ENCODE data around the gene LCN6.

The LCN6 gene

GRCh38 chr9:136784249-136784996 lies 36.1 kb upstream of the LCN6 start:
- no peak overlapping the region for H3K4me3 ChIP-seq (replicated peaks; ENCODE audit: low read depth, low read length)
- H3K36me3 ChIP-seq (ENCODE audit: control insufficient read depth, insufficient read depth, low read length), result no peaks in the 10 kb centered on the region
- TF ChIP-seq CTCF (IDR thresholded peaks at IDR 0.05; ENCODE audit: insufficient read depth, low read length, poor library complexity, severe bottlenecking), result peak; percentile 29
- no peak for DNase-seq (ENCODE audit: extremely low read depth, insufficient read length)
- H3K27me3 ChIP-seq (replicated peaks; ENCODE audit: control insufficient read depth, insufficient read depth, low read length), result 0 out of 2 replicates have a peak, but pooled peaks cover 1% of the 10 kb centered on the region

- H3K27me3 ChIP-seq (replicated peaks; ENCODE audit: control insufficient read depth, insufficient read depth, low read length), result peaks cover 3% of the 10 kb centered on the region; the same call in 1 of the 2 replicates
- H3K4me3 ChIP-seq (replicated peaks; ENCODE audit: low read depth, low read length), result no peak overlapping the region
- no peak for DNase-seq (ENCODE audit: extremely low read depth, insufficient read length)
- H3K36me3 ChIP-seq (ENCODE audit: control insufficient read depth, insufficient read depth, low read length), result no peaks in the 10 kb centered on the region
- no peak for TF ChIP-seq CTCF (IDR thresholded peaks at IDR 0.05; ENCODE audit: insufficient read depth, low read length, poor library complexity, severe bottlenecking)
These were observed 34.1 kb upstream of the LCN6 start for GRCh38 chr9:136782452-136782851.

GRCh38 chr9:136779808-136780207 lies 31.5 kb upstream of the LCN6 start:
- H3K4me3 ChIP-seq (replicated peaks; ENCODE audit: low read depth, low read length), result no peak overlapping the region
- TF ChIP-seq CTCF (IDR thresholded peaks at IDR 0.05; ENCODE audit: insufficient read depth, low read length, poor library complexity, severe bottlenecking), result no peak
- peaks cover 3% of the 10 kb centered on the region; the same call in 1 of the 2 replicates for H3K27me3 ChIP-seq (replicated peaks; ENCODE audit: control insufficient read depth, insufficient read depth, low read length)
- DNase-seq (ENCODE audit: extremely low read depth, insufficient read length), result no peak
- H3K36me3 ChIP-seq (ENCODE audit: control insufficient read depth, insufficient read depth, low read length), result no peaks in the 10 kb centered on the region

GRCh38 chr9:136777359-136777758 lies 29.0 kb upstream of the LCN6 start:
- peaks cover 3% of the 10 kb centered on the region; the same call in 1 of the 2 replicates for H3K27me3 ChIP-seq (replicated peaks; ENCODE audit: control insufficient read depth, insufficient read depth, low read length)
- H3K4me3 ChIP-seq (replicated peaks; ENCODE audit: low read depth, low read length), result no peak overlapping the region
- no peaks in the 10 kb centered on the region for H3K36me3 ChIP-seq (ENCODE audit: control insufficient read depth, insufficient read depth, low read length)
- DNase-seq (ENCODE audit: extremely low read depth, insufficient read length), result no peak
- no peak for TF ChIP-seq CTCF (IDR thresholded peaks at IDR 0.05; ENCODE audit: insufficient read depth, low read length, poor library complexity, severe bottlenecking)

- no peak overlapping the region for H3K4me3 ChIP-seq (replicated peaks; ENCODE audit: low read depth, low read length)
- H3K27me3 ChIP-seq (replicated peaks; ENCODE audit: control insufficient read depth, insufficient read depth, low read length), result peaks cover 3% of the 10 kb centered on the region; the same call in 1 of the 2 replicates
- no peak for TF ChIP-seq CTCF (IDR thresholded peaks at IDR 0.05; ENCODE audit: insufficient read depth, low read length, poor library complexity, severe bottlenecking)
- no peaks in the 10 kb centered on the region for H3K36me3 ChIP-seq (ENCODE audit: control insufficient read depth, insufficient read depth, low read length)
- DNase-seq (ENCODE audit: extremely low read depth, insufficient read length), result no peak
These were observed 28.6 kb upstream of the LCN6 start for GRCh38 chr9:136776947-136777346.

Data from GM06990 (cell line).